H1 (cell line): Measurements from ENCODE around the gene TCF19. TPM values are rescaled to one million over a fixed set of nuclear protein-coding genes. Genes with fewer than 3 reads are reported as not detected.

Experiments used
- CEBPB ChIP-seq: IDR thresholded peaks from 2 replicates; pipeline ENCODE4 v1.6.1; 2012; ENCODE audit warnings: low read depth, low read length
- KDM4A ChIP-seq: IDR thresholded peaks from one replicate; pipeline ENCODE4 v1.7.1; 2012; ENCODE audit warnings: low read depth, mild to moderate bottlenecking, moderate library complexity, low read length, inconsistent platforms; ENCODE audit not compliant: severe bottlenecking
- SIN3A ChIP-seq, 2 experiments: IDR thresholded peaks in 1 of 2; conservative IDR thresholded peaks in 1 of 2; 2 replicates each; pipeline ENCODE4 v1.6.1; 2011 to 2012; ENCODE audit warnings: low read length in 2 of 2, improper control_type of control experiment in 1 of 2, low read depth in 1 of 2, mild to moderate bottlenecking in 1 of 2
- polyA plus RNA-seq, 7 experiments: library from polyadenylated mRNA; depleted of rRNA in 3 of 7; stranded (reverse) in 5 of 7; unstranded in 2 of 7; fragments of >200 nt in 5 of 7; fragments of 200-250 nt in 2 of 7; gene quantifications; 1 replicate in 5 of 7; 2 replicates in 1 of 7; 4 replicates in 1 of 7; pipeline versions ENCODE4 v1.2.1 to v1.2.3, GENCODE V29; 2011 to 2013; ENCODE audit warnings: missing spikeins in 2 of 7, mixed read lengths in 2 of 7
- total RNA-seq: library from RNA; stranded (reverse); fragmentation: NEBNext Ultra II Directional; extraction: Animal tissue kit (Norgen Biotek cat#: 25700); gene quantifications from 2 replicates; pipeline ENCODE4 v1.2.1, GENCODE V29; 2021

TCF19 gene
- total and polyA plus RNA-seq, 2 of the 8 experiments (the other 6 are each of a cell fraction or from before 2014, with no cell fraction given): 7.2 to 11.0 TPM

DNA sequence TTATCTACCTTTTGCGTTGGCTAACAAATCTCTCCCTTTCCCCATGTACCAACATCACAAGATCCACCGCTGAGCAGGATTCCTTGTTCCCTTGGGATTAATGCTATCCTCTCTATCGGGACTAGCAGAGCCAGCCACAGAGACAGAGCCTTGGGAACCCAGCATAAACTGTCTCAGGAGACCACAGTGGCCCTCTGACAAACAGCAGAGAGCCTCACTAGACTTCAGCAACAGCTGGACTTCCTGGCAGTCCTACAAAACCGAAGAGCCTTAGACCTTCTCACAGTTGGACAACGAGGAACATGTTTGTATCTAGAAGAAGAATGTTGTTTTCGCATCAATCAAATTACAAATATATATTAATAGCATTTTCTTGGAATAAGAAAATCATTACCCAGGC is 51.7 kb downstream of the TCF19 start (continued):
- TF ChIP-seq CEBPB: no peak
- TF ChIP-seq KDM4A: no peak
- no peak for TF ChIP-seq SIN3A (conservative IDR thresholded peaks at IDR 0.05 in 1 of 2, IDR thresholded peaks at IDR 0.05 in 1 of 2; ENCODE audit: low read depth in 1 of 2, low read length in 2 of 2)
